ENCODE data around the gene FTO.
"Not testable (repeated sequence)": the region's sequence is repeated elsewhere in the genome, so short reads cannot be mapped to it uniquely, and the experiment has no call there.

Gene FTO

DNA sequence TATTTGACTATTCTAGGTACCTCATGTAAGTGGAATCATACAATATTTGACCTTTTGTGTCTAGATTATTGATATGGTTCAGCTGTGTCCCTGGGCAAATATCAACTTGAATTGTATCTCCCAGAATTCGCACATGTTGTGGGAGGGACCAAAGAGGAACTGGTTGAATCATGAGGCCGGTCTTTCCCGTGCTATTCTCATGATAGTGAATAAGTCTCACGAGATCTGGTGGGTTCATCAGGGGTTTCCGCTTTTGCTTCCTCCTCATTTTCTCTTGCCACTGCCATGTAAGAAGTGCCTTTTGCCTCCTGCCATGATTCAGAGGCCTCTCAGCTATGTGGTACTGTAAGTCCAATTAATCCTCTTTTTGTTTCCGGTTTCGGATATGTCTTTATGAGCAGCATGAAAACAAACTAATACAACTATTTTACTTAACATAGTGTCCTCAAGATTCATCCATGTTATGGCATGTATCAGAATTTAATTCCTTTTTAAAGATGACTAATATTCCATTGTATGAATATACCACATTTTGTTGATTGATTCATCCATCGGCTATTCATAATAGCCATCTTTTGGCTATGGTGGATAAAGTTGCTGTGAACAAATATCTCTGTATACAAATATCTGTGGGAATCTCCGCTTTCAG, 129.1 kb downstream of the FTO start:
- DNase-seq = no peak

GRCh38 chr16:53836142-53836541, 132.2 kb downstream of the FTO start:
- DNase-seq = no peak

DNA sequence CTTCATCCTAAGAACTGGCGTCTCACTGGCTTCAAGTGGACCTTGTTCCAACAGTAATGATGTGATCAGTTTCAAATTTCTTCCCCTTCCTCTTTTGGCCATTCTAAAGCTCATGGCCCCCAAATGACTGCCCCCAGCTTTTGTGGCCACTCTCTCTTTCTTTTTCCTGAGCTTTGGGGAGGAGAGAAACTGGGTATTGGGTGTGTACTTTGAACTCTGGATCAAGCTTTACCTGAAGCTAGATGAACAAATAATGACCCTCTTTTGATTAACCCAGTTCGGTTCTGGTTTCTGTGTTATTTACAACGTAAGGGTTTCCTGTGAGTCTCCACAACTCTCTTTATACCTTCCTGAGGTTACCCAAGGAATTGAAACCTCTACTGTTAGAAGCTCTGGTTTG, 132.7 kb downstream of the FTO start:
- DNase-seq = no peak

DNA sequence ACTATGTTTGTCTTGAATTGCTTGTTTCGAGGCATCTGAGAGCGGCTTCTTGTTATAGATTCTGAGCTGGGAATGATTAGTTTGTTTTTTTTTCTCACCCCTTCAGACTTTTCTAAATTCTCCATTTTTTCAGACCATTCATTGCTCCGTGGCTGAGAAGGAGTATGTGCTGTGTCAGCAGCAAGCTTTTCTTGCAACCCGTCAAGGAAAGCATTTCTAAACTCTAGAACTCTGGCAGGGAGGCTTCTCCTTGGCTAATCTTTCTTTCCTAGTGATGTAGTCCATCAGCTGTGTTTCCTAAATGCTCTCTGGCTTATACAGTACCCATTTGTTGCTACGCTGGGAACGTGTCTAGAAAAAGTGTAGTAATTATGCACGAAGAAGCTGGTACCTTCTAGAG, 133.5 kb downstream of the FTO start:
- DNase-seq = no peak

GRCh38 chr16:53839150-53839549, 135.2 kb downstream of the FTO start:
- DNase-seq = no peak

GRCh38 chr16:53840456-53840855, 136.5 kb downstream of the FTO start:
- no peak for DNase-seq

GRCh38 chr16:53841884-53842283, 137.9 kb downstream of the FTO start:
- DNase-seq = no peak

- no peak for DNase-seq
These were observed 139.1 kb downstream of the FTO start for GRCh38 chr16:53843084-53843483.

DNA sequence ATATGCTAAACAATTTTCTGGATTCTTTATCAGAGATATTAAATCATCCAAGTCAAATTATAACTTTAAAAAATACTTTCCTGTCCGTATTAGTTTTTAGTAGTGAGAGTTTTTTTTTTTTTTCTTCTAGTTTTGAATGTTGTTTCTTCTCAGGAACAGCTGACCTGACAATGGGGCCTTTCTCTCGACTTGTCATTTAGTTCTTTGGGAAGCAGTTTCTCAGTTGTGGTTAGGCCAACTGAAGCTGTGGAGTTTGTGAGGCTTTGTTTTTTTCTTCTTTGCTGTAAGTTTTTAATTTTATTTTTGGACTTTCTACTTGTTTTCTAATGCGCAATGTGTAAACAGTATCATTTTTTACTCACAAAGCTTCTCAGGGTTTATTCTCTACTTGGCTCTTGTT, 140.8 kb downstream of the FTO start:
- DNase-seq = no peak

DNA sequence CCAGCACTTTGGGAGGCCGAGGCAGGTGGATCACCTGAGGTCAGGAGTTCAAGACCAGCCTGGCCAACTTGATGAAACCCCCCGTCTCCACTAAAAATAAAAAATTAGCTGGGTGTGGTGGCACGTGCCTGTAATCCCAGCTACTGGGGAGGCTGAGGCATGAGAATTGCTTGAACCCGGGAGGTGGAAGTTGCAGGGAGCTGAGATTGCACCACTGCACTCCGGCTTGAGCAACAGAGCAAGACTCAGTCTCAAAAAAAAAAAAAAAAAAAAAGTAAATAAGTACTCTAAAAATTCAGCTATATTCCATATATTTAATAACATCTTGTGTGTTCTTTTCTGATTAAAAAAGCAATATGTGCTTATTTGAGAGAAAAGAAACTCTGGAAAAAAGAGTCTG, 142.6 kb downstream of the FTO start:
- DNase-seq = not testable (repeated sequence)

DNA sequence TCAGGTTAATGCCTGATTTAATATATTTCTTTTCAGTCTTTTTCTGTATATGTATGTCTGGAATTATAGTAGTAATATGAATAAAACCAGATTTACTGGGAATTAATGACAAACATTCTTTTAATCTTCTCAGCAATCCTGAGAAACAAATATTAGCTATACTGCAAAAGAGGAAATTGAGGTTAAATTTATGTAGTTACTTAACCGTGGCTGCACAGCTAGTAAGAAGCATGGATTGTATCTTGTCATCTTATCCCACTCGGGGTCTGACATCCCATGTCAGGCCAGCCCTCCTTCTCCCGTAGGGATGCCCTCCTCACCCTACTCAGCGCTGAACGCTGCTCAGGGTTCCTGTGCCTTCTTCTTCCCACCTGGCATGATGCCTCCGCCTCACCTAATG, 143.0 kb downstream of the FTO start:
- no peak for DNase-seq

GRCh38 chr16:53848277-53848942, 144.5 kb downstream of the FTO start:
- no peak for DNase-seq

DNA sequence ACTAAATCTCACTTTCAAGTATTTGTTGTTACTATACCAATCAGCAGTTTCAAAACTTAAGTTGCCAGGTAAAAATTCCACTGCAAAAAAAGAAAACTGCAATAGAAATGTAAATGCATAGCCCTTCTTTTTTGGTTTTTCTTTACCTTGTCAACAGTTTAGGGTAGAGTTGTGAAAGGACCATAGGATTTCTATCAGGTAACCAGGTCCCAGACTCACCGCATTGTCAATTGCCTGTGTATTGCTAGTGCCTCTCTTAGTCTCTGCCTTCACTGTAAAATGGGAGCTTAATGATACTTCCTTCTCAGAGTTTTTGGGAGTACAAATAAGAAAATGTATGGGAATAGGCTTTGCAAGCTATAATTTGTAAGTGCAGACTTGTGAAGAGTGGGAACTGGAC, 145.0 kb downstream of the FTO start:
- no peak for DNase-seq

DNA sequence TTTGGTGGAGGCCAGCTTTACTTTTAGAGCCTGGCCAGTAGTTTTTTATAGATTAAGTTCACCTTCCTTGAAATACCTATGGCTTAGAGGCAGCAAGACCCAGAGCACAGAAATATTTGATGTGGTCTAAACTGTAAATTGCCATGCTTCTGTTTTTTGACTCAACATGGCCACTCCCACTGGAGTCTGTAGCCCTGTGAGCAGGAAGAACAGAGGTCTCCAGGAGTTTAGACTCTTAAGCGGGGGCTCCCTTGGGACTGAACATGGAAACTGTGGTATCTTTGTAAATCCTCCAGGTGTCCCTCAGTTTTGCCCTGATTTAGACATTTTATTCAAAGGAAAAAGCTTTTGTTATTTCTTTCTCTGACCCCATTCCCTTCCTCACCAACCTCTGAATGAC, 145.6 kb downstream of the FTO start:
- no peak for DNase-seq

GRCh38 chr16:53849994-53850393, 146.0 kb downstream of the FTO start:
- DNase-seq = no peak

DNA sequence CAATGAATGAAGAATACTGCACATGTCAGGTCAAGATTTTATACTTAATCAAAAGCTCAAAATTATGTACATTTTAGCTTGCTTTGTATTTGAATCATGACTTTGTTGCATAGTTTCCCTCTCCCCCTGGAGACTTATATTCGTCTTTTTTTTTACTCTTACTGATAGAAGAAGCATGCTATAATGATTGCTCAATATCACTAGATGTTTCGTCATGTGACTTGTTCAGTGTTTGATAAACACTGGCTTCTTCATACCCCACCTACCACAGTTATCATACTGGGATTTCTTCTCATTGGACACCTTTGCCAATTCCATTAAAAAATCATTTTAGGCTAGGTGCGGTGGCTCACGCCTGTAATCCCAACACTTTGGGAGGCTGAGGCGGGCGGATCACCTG, 148.7 kb downstream of the FTO start:
- no peak for DNase-seq

DNA sequence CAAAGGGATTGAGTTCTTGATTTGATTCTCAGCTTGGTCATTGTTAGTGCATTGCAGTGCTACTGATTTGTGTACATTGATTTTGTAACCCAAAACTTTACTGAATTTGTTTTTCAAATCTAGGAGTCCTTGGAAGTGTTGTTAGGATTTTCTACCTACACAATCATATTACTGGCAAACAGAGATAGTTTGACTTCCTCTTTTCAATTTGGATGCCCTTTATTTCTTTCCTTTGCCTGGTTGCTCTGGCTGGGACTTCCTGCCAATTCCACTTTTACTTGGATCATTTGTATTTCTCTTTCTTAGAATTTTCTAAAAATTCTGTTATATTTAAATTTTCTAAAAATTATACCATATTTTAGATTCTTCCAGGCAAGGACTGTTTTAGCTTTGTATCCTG, 151.1 kb downstream of the FTO start:
- no peak for DNase-seq

- DNase-seq = no peak
These were observed 151.6 kb downstream of the FTO start for GRCh38 chr16:53855511-53855910.

DNA sequence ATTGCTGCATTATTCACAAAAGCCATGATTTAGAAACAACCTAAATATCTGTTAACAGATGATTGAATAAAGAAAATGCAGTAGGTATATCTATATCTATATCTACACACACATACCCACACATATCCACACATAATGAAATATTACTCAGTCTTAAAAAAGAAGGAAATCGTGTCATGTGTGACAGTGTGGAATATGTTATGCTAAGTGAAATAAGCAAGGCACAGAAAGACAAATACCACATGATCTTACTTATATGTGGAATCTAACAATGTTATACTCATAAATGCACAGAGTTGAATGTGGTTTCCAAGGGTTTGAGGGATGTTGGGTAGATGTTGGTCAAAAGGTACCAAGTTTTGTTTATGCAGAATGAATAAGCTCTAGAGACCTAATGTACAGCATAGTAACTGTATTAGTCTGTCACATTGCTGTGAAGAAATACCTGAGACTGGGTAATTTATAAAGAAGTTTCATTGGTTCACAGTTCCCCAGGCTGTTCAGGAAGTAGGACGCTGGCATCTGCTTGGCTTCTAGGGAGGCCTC, 156.1 kb downstream of the FTO start:
- no peak for DNase-seq

DNA sequence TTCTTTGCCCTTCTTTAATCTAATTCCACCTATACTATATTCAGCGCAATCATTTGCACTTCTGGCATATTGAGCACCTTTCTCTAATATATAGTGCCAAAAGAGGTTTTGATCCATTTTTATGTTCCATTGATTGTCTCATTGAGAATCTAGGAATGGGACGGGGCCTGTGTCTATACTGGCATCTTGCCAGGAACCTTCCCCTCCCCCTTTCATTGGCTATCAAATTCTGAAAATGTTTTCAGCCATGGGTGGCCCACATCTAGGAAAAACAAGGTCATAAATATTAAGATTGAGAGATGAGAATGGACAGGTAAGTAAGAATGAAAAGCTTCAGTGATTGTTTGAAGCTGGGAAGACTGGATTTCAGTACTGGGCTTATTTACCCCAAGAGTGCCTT, 159.9 kb downstream of the FTO start:
- no peak for DNase-seq

- DNase-seq = no peak
These were observed 161.0 kb downstream of the FTO start for GRCh38 chr16:53864819-53865493.

DNA sequence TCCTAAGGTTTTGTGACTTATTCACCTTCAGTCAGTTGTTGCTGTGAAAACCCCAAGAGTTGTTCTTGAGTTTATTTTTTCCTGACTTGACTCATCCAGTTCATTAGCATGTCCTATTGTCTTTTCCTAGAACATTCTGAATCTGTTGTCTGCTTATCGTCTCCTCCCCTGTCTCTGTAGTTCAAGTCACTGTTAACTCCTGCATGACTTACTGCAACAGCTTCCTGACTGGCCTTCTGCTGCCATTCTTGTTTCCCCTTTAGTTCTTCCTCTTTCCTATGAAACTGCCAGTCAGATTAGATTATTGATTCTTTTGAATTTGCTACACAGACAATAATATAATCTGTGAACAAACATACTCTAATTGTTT, 161.5 kb downstream of the FTO start:
- no peak for DNase-seq

- DNase-seq = no peak
These were observed 162.6 kb downstream of the FTO start for GRCh38 chr16:53866520-53866919.

- DNase-seq = no peak
These were observed 166.9 kb downstream of the FTO start for GRCh38 chr16:53870831-53871230.
